Measurements from ENCODE around the gene LHX5.

LHX5 gene

GRCh38 chr12:113432986-113433385 lies 38.7 kb downstream of the LHX5 start:
- peaks cover 8% of the 10 kb centered on the region for H3K9me3 Mint-ChIP-seq
- peaks cover 15% of the 10 kb centered on the region for H3K27me3 Mint-ChIP-seq
- no peaks in the 10 kb centered on the region for H3K36me3 Mint-ChIP-seq (ENCODE audit: low read depth)
- intact Hi-C loops (cut with micrococcal nuclease), result no loop called here
- H3K4me1 Mint-ChIP-seq (ENCODE audit: low read depth), result no peaks in the 10 kb centered on the region
- H3K4me3 Mint-ChIP-seq, result no peak overlapping the region
- no peak overlapping the region for H3K27ac Mint-ChIP-seq

GRCh38 chr12:113428482-113428881 lies 43.2 kb downstream of the LHX5 start:
- Mint-ChIP-seq H3K27me3 (peaks cover 20% of the 10 kb centered on the region), H3K36me3 (ENCODE audit: low read depth) (no peaks in the 10 kb centered on the region), H3K4me3 (no peak overlapping the region), H3K9me3 (peaks cover 8% of the 10 kb centered on the region), H3K27ac (no peak overlapping the region), H3K4me1 (ENCODE audit: low read depth) (peaks cover 25% of the 10 kb centered on the region)
- intact Hi-C loops (cut with micrococcal nuclease), result no loop called here

GRCh38 chr12:113427882-113428281 lies 43.8 kb downstream of the LHX5 start:
- Mint-ChIP-seq H3K27ac (no peak overlapping the region), H3K9me3 (peaks cover 8% of the 10 kb centered on the region), H3K36me3 (ENCODE audit: low read depth) (no peaks in the 10 kb centered on the region), H3K4me1 (ENCODE audit: low read depth) (peaks cover 31% of the 10 kb centered on the region), H3K4me3 (no peak overlapping the region), H3K27me3 (peaks cover 20% of the 10 kb centered on the region)
- intact Hi-C loops (cut with micrococcal nuclease), result no loop called here

GRCh38 chr12:113425960-113426453 lies 45.7 kb downstream of the LHX5 start:
- no peak overlapping the region for H3K27ac Mint-ChIP-seq
- no peak overlapping the region for H3K4me3 Mint-ChIP-seq
- H3K4me1 Mint-ChIP-seq (ENCODE audit: low read depth), result peaks cover 49% of the 10 kb centered on the region
- H3K9me3 Mint-ChIP-seq, result peaks cover 8% of the 10 kb centered on the region
- H3K27me3 Mint-ChIP-seq, result peaks cover 17% of the 10 kb centered on the region
- intact Hi-C loops (cut with micrococcal nuclease), result loop anchor here (1.0 kb wide), 1 partner anchor 114 kb away; no protein-coding TSS in a partner anchor
- H3K36me3 Mint-ChIP-seq (ENCODE audit: low read depth), result peaks cover 6% of the 10 kb centered on the region

- H3K36me3 Mint-ChIP-seq (ENCODE audit: low read depth), result peaks cover 6% of the 10 kb centered on the region
- intact Hi-C loops (cut with micrococcal nuclease), result loop anchor here (1.0 kb wide), 1 partner anchor 113 kb away; no protein-coding TSS in a partner anchor
- H3K4me3 Mint-ChIP-seq, result no peak overlapping the region
- H3K9me3 Mint-ChIP-seq, result peaks cover 6% of the 10 kb centered on the region
- H3K27me3 Mint-ChIP-seq, result peaks cover 11% of the 10 kb centered on the region
- no peak overlapping the region for H3K27ac Mint-ChIP-seq
- peaks cover 57% of the 10 kb centered on the region for H3K4me1 Mint-ChIP-seq (ENCODE audit: low read depth)
Observed at GRCh38 chr12:113424915-113425823, 46.5 kb downstream of the LHX5 start.

- Mint-ChIP-seq H3K27ac (no peak overlapping the region), H3K9me3 (no peaks in the 10 kb centered on the region), H3K27me3 (peaks cover 9% of the 10 kb centered on the region), H3K36me3 (ENCODE audit: low read depth) (peaks cover 6% of the 10 kb centered on the region), H3K4me1 (ENCODE audit: low read depth) (peaks cover 57% of the 10 kb centered on the region), H3K4me3 (no peak overlapping the region)
- intact Hi-C loops (cut with micrococcal nuclease), result no loop called here
Observed at GRCh38 chr12:113424456-113424855, 47.2 kb downstream of the LHX5 start.

- Mint-ChIP-seq H3K9me3 (no peaks in the 10 kb centered on the region), H3K27me3 (peaks cover 7% of the 10 kb centered on the region), H3K36me3 (ENCODE audit: low read depth) (peaks cover 6% of the 10 kb centered on the region), H3K4me1 (ENCODE audit: low read depth) (peaks cover 68% of the 10 kb centered on the region), H3K4me3 (peak overlapping the region; percentile 97), H3K27ac (peak overlapping the region; percentile 97)
- intact Hi-C loops (cut with micrococcal nuclease), result loop anchor here (1.0 to 2.0 kb wide), 2 partner anchors 64 to 89 kb away; partner anchors contain the start of gene PLBD2
Observed at GRCh38 chr12:113422886-113423669, 48.6 kb downstream of the LHX5 start.

GRCh38 chr12:113422030-113422885 lies 49.4 kb downstream of the LHX5 start, which contains the start of gene SDSL:
Gene SDSL (plus strand): TSS chr12:113422380. CDS start chr12:113427983, 5,603 bp downstream.
- Mint-ChIP-seq H3K36me3 (ENCODE audit: low read depth) (peaks cover 6% of the 10 kb centered on the region), H3K27me3 (peaks cover 1% of the 10 kb centered on the region), H3K27ac (peak within 1 kb of the TSS; percentile 97), H3K4me3 (peak within 1 kb of the TSS; percentile 97), H3K4me1 (ENCODE audit: low read depth) (peaks cover 73% of the 10 kb centered on the region), H3K9me3 (no peaks in the 10 kb centered on the region)
- intact Hi-C loops (cut with micrococcal nuclease), result loop anchor here (1.0 to 2.0 kb wide), 2 partner anchors 63 to 88 kb away; partner anchors contain the start of gene PLBD2

GRCh38 chr12:113420996-113421595 lies 50.6 kb downstream of the LHX5 start:
- no peak overlapping the region for H3K4me3 Mint-ChIP-seq
- H3K27ac Mint-ChIP-seq, result peak overlapping the region; percentile 97
- peaks cover 80% of the 10 kb centered on the region for H3K4me1 Mint-ChIP-seq (ENCODE audit: low read depth)
- H3K36me3 Mint-ChIP-seq (ENCODE audit: low read depth), result peaks cover 6% of the 10 kb centered on the region
- no peaks in the 10 kb centered on the region for H3K9me3 Mint-ChIP-seq
- H3K27me3 Mint-ChIP-seq, result no peaks in the 10 kb centered on the region
- intact Hi-C loops (cut with micrococcal nuclease), result no loop called here

GRCh38 chr12:113418213-113418879 lies 53.3 kb downstream of the LHX5 start:
- Mint-ChIP-seq H3K27ac (peak overlapping the region; percentile 70), H3K36me3 (ENCODE audit: low read depth) (peaks cover 6% of the 10 kb centered on the region), H3K4me3 (no peak overlapping the region), H3K9me3 (no peaks in the 10 kb centered on the region), H3K27me3 (no peaks in the 10 kb centered on the region), H3K4me1 (ENCODE audit: low read depth) (peaks cover 74% of the 10 kb centered on the region)
- intact Hi-C loops (cut with micrococcal nuclease), result no loop called here

GRCh38 chr12:113416091-113416754 lies 55.4 kb downstream of the LHX5 start:
- H3K36me3 Mint-ChIP-seq (ENCODE audit: low read depth), result no peaks in the 10 kb centered on the region
- H3K9me3 Mint-ChIP-seq, result no peaks in the 10 kb centered on the region
- H3K4me1 Mint-ChIP-seq (ENCODE audit: low read depth), result peaks cover 54% of the 10 kb centered on the region
- H3K4me3 Mint-ChIP-seq, result no peak overlapping the region
- intact Hi-C loops (cut with micrococcal nuclease), result no loop called here
- H3K27ac Mint-ChIP-seq, result peak overlapping the region; percentile 93
- H3K27me3 Mint-ChIP-seq, result no peaks in the 10 kb centered on the region

- Mint-ChIP-seq H3K4me3 (no peak overlapping the region), H3K4me1 (ENCODE audit: low read depth) (peaks cover 44% of the 10 kb centered on the region), H3K27ac (peak overlapping the region; percentile 93), H3K27me3 (peaks cover 4% of the 10 kb centered on the region), H3K9me3 (no peaks in the 10 kb centered on the region), H3K36me3 (ENCODE audit: low read depth) (no peaks in the 10 kb centered on the region)
- intact Hi-C loops (cut with micrococcal nuclease), result no loop called here
Observed at GRCh38 chr12:113414519-113415038, 57.1 kb downstream of the LHX5 start.

All from dendritic cell treated with granulocyte-macrophage colony-stimulating factor and Interleukin-4, amounts not matched to agents 40 ng/mL and 50 ng/mL, for 4 days (primary cell).